ENCODE measurements around the gene MPP3. TPM values are rescaled to one million over a fixed set of nuclear protein-coding genes. Genes with fewer than 3 reads are reported as not detected.

The MPP3 gene
- total and polyA plus RNA-seq, 9 of the 15 experiments (the other 6 are each of a cell fraction or from before 2014, with no cell fraction given), result 0.41 to 10.4 (median 4.5) TPM

DNA sequence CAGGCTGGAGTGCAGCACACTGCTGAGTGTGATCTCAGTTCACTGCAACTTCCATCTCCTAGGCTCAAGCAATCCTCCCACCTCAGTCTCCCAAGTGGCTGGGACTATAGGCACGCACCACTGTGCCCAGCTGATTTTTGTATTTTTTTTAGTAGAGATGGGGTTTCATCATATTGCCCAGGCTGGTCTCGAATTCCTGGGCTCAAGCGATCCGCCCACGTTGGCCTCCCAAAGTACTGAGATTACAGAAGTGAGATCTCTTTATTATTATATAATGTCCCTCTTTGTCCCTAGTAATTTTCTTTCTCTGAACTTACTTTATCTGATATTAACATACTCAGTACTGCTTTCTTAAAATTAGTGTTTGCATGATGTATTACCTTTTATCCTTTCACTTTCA is 44.4 kb downstream of the MPP3 start:
- 0% methylated on average over 5 of the region's 5 CpGs for WGBS (ENCODE audit: insufficient coverage, low coverage, missing lambda C conversion rate)
- Histone ChIP-seq H3K4me2 (ENCODE audit: insufficient read depth, low read length) (no peak overlapping the region), H3K36me3 (ENCODE audit: control insufficient read depth, insufficient read depth, low read length) (no peaks in the 10 kb centered on the region), H4K20me1 (replicated peaks; ENCODE audit: control insufficient read depth, insufficient read depth, low read length) (no peaks in the 10 kb centered on the region), H3K9ac (ENCODE audit: insufficient read depth in 1 of 2, low read depth in 2 of 2, low read length in 2 of 2) (no peak overlapping the region), H3K4me3 (no peak overlapping the region), H3K9me1 (ENCODE audit: control insufficient read depth, insufficient read depth, low read length) (no peaks in the 10 kb centered on the region), H3K4me1 (replicated peaks in 1 of 2; ENCODE audit: control insufficient read depth in 2 of 2, insufficient read depth in 2 of 2, low read length in 2 of 2) (peaks cover 2 to 4% of the 10 kb centered on the region in 2 experiments; a peak in 4 of 5 replicates), H3K79me2 (ENCODE audit: control insufficient read depth, insufficient read depth, low read length) (no peaks in the 10 kb centered on the region), H3K27me3 (ENCODE audit: control insufficient read depth in 2 of 2, insufficient read depth in 2 of 2, low read length in 2 of 2) (peaks cover 8 to 14% of the 10 kb centered on the region in 2 experiments; a peak in 4 of 5 replicates), H3K9me3 (replicated peaks; ENCODE audit: control insufficient read depth, insufficient read depth, low read depth, low read length) (no peaks in the 10 kb centered on the region), H3K27ac (ENCODE audit: extremely low read depth, low read depth, low read length) (no peak overlapping the region), H2AFZ (ENCODE audit: low read depth, low read length) (no peak overlapping the region)
- ATAC-seq (no peak), DNase-seq (ENCODE audit: extremely low read depth in 1 of 4, low spot score in 3 of 4) (no peak), FAIRE-seq (no peak)
- in situ Hi-C loops (cut with MboI) (no loop called here), intact Hi-C loops (cut with micrococcal nuclease) (no loop called here)
- no TSS peak for BruUV-seq (replicated peaks)
- TF ChIP-seq, protein P1, sequence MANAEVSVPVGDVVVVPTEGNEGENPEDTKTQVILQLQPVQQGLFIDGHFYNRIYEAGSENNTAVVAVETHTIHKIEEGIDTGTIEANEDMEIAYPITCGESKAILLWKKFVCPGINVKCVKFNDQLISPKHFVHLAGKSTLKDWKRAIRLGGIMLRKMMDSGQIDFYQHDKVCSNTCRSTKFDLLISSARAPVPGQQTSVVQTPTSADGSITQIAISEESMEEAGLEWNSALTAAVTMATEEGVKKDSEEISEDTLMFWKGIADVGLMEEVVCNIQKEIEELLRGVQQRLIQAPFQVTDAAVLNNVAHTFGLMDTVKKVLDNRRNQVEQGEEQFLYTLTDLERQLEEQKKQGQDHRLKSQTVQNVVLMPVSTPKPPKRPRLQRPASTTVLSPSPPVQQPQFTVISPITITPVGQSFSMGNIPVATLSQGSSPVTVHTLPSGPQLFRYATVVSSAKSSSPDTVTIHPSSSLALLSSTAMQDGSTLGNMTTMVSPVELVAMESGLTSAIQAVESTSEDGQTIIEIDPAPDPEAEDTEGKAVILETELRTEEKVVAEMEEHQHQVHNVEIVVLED (CRISPR knock-in tag; IDR thresholded peaks at IDR 0.05), result no peak
- TF ChIP-seq TCF3 (CRISPR knock-in tag; IDR thresholded peaks at IDR 0.05), result no peak
- TF ChIP-seq NFYB (IDR thresholded peaks at IDR 0.05; ENCODE audit: extremely low read depth, insufficient read length), result no peak
- TF ChIP-seq ZNF75A (CRISPR knock-in tag; IDR thresholded peaks at IDR 0.05), result no peak
- CTCF ChIA-PET (ENCODE audit: low intra/inter-chr PET ratio), result no interaction called here
- POLR2A ChIA-PET, result no interaction called here

DNA sequence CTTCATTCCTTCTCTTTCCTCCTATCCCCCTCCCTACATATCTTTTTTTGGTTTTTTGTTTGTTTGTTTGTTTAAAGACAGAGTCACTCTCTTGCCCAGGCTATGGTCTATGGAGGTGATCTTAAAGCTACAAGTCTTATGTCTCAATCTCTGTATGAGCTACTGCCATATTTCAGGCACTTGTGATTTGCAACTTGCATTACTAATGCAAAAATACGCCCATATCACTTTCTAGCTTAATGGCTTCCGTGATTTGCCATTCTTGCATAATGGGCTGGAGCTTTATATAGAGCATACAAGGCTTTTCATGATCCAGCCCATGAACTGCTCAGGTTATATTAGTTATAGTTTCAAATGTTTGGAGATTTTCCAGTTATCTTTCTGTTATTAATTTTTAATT is 45.2 kb downstream of the MPP3 start:
- ChIA-PET POLR2A (no interaction called here), CTCF (ENCODE audit: low intra/inter-chr PET ratio) (no interaction called here)
- ATAC-seq (no peak), FAIRE-seq (no peak), DNase-seq (ENCODE audit: extremely low read depth in 1 of 4, low spot score in 3 of 4) (no peak)
- H3K4me3 ChIP-seq, result no peak overlapping the region
- no peaks in the 10 kb centered on the region for H3K9me3 ChIP-seq (replicated peaks; ENCODE audit: control insufficient read depth, insufficient read depth, low read depth, low read length)
- H3K27me3 ChIP-seq (ENCODE audit: control insufficient read depth in 2 of 2, insufficient read depth in 2 of 2, low read length in 2 of 2), result peaks cover 16 to 19% of the 10 kb centered on the region in 2 experiments
- H3K36me3 ChIP-seq (ENCODE audit: control insufficient read depth, insufficient read depth, low read length), result no peaks in the 10 kb centered on the region
- no peak overlapping the region for H2AFZ ChIP-seq (ENCODE audit: low read depth, low read length)
- H3K4me1 ChIP-seq (replicated peaks in 1 of 2; ENCODE audit: control insufficient read depth in 2 of 2, insufficient read depth in 2 of 2, low read length in 2 of 2), result peaks cover 2 to 4% of the 10 kb centered on the region in 2 experiments; a peak in 4 of 5 replicates
- H3K27ac ChIP-seq (ENCODE audit: extremely low read depth, low read depth, low read length), result no peak overlapping the region
- in situ Hi-C loops (cut with MboI), result no loop called here
- BruUV-seq (replicated peaks), result no TSS peak
- 3% methylated on average over 2 of the region's 2 CpGs for WGBS (ENCODE audit: insufficient coverage, low coverage, missing lambda C conversion rate)
- H3K9me1 ChIP-seq (ENCODE audit: control insufficient read depth, insufficient read depth, low read length), result no peaks in the 10 kb centered on the region
- no peak overlapping the region for H3K4me2 ChIP-seq (ENCODE audit: insufficient read depth, low read length)
- H3K9ac ChIP-seq (ENCODE audit: insufficient read depth in 1 of 2, low read depth in 2 of 2, low read length in 2 of 2), result no peak overlapping the region
- no peaks in the 10 kb centered on the region for H3K79me2 ChIP-seq (ENCODE audit: control insufficient read depth, insufficient read depth, low read length)
- no peaks in the 10 kb centered on the region for H4K20me1 ChIP-seq (replicated peaks; ENCODE audit: control insufficient read depth, insufficient read depth, low read length)
- intact Hi-C loops (cut with micrococcal nuclease), result no loop called here
- no peak for TF ChIP-seq ZNF174 (CRISPR knock-in tag; IDR thresholded peaks at IDR 0.05)
- no peak for TF ChIP-seq TCF7L2 (IDR thresholded peaks at IDR 0.05; ENCODE audit: low read depth, low read length)
- no peak for TF ChIP-seq POLR2AphosphoS5 (IDR thresholded peaks at IDR 0.05; ENCODE audit: control insufficient read depth, insufficient read depth, low read depth, low read length)
- no peak for TF ChIP-seq ZNF133 (CRISPR knock-in tag; IDR thresholded peaks at IDR 0.05)
- TF ChIP-seq SMC3 (conservative IDR thresholded peaks at IDR 0.05; ENCODE audit: insufficient read depth, low read depth, low read length), result no peak
- TF ChIP-seq ARNT (IDR thresholded peaks at IDR 0.05), result no peak
- no peak for TF ChIP-seq JUN (IDR thresholded peaks at IDR 0.05; ENCODE audit: borderline replicate concordance, low read depth, low read length)
- no peak for TF ChIP-seq JUN (CRISPR knock-in tag; IDR thresholded peaks at IDR 0.05; ENCODE audit: borderline replicate concordance)
- no peak for TF ChIP-seq POLR2A (conservative IDR thresholded peaks at IDR 0.05)
- no peak for TF ChIP-seq STAT5B (CRISPR knock-in tag; IDR thresholded peaks at IDR 0.05)
- no peak for TF ChIP-seq CBFA2T3 (IDR thresholded peaks at IDR 0.05)
- no peak for TF ChIP-seq POLR3G (IDR thresholded peaks at IDR 0.05; ENCODE audit: extremely low read depth, insufficient read length, insufficient replicate concordance)
- no peak for TF ChIP-seq MEF2D (tag; conservative IDR thresholded peaks at IDR 0.05; ENCODE audit: low read depth)
- no peak for TF ChIP-seq POLR2AphosphoS2 (IDR thresholded peaks at IDR 0.05; ENCODE audit: low read length)

Measured in K562 (cell line).